Breast epithelium (tissue), 3 donors: ENCODE measurements around the gene ZDHHC16.

Experiments
- POLR2A ChIP-seq: fragments of 450-650 bp; IDR thresholded peaks from one replicate; pipeline ENCODE4 v1.6.1; 2016; ENCODE audit warnings: antibody characterized with exemption, mild to moderate bottlenecking, moderate library complexity
- TF ChIP-seq, protein P1 (sequence below), 3 donors: fragments of 450-650 bp; IDR thresholded peaks; one replicate each; pipeline ENCODE4 v1.5.1; 2016 to 2017; ENCODE audit warnings: antibody characterized with exemption in 3 of 3, mild to moderate bottlenecking in 3 of 3, moderate library complexity in 3 of 3

DNA sequence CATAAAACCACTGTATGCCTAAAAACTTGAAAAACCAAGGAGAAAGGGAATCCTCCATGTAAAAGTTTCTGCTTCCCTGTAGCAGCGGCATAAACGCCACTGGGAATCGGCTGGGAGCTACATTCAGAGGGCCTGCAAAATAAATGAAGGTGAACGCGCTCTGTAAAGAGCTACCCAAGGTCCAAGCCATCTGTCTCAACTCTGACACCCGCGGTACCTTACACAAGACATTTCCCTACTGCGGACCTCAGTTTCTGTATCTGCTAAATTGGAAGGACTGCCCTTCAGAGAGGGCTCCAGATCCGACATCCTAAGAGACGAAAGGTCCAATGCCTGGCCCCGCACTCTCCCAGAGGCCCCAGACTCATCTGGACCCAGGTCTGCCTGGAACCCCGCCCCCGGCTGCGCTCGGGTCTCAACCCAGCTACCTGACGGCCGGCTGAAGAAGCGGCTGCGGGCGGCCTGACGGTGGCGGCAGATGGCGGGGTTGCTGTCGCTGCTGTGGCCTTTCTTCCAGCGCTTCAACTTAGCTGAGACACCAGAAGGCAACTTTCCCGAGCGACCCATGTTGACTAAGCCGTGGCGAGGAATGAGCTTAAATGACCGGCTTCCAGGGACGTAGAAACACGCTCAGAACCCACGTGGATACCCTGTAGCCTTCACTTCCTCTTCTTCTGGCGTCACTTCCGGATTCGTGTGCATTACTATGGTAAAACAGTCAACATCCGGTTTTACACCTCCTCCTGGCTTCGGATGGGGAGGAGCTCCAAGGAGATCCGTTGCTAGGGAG is 45.1 kb upstream of the ZDHHC16 start, which contains the start of gene RRP12:
- TF ChIP-seq, protein P1, sequence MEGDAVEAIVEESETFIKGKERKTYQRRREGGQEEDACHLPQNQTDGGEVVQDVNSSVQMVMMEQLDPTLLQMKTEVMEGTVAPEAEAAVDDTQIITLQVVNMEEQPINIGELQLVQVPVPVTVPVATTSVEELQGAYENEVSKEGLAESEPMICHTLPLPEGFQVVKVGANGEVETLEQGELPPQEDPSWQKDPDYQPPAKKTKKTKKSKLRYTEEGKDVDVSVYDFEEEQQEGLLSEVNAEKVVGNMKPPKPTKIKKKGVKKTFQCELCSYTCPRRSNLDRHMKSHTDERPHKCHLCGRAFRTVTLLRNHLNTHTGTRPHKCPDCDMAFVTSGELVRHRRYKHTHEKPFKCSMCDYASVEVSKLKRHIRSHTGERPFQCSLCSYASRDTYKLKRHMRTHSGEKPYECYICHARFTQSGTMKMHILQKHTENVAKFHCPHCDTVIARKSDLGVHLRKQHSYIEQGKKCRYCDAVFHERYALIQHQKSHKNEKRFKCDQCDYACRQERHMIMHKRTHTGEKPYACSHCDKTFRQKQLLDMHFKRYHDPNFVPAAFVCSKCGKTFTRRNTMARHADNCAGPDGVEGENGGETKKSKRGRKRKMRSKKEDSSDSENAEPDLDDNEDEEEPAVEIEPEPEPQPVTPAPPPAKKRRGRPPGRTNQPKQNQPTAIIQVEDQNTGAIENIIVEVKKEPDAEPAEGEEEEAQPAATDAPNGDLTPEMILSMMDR (IDR thresholded peaks at IDR 0.05): peak in 1 of 3 donors; percentile 14
- peak; percentile 14 for TF ChIP-seq POLR2A
